ENCODE data around the gene EZR. TPM values are rescaled to one million over a fixed set of nuclear protein-coding genes. Genes with fewer than 3 reads are reported as not detected.

EZR gene
- total and polyA plus RNA-seq, 4 experiments from 2014 or later: 260 to 277 (median 266) TPM

GRCh38 chr6:158852312-158853071 is 33.3 kb upstream of the EZR start:
- Mint-ChIP-seq H3K36me3 (no peaks in the 10 kb centered on the region), H3K27me3 (no peaks in the 10 kb centered on the region), H3K4me3 (peak overlapping the region in 3 of 8 donors; percentile 9 to 25 (median 22)), H3K27ac (no peak overlapping the region), H3K9me3 (peaks cover 0 to 2% (median 0%) of the 10 kb centered on the region in 8 donors), H3K4me1 (peaks cover 27 to 36% (median 29%) of the 10 kb centered on the region in 4 donors)
- ChIA-PET POLR2A (ENCODE audit: partially characterized antibody) (interaction anchor here (1.0 to 9.6 kb wide), 11 partner anchors 16 to 194 kb away, joined by 3 to 544 read pairs (median 18); partner anchors contain the start of gene EZR), CTCF (ENCODE audit: partially characterized antibody) (interaction anchor here (1.0 to 5.1 kb wide), 2 partner anchors 9 to 16 kb away, joined by 3 to 58 read pairs; no protein-coding TSS in a partner anchor)
- H3K27ac ChIP-seq (ENCODE audit: low read depth, low read length): peak overlapping the region; percentile 91
- H3K9me3 ChIP-seq (ENCODE audit: control insufficient read depth in 1 of 2, low read length in 2 of 2): no peaks in the 10 kb centered on the region
- no peaks in the 10 kb centered on the region for H3K36me3 ChIP-seq (ENCODE audit: insufficient read depth, low read length)
- H3K4me1 ChIP-seq (ENCODE audit: insufficient read depth, low read length): peaks cover 74% of the 10 kb centered on the region
- H3K27me3 ChIP-seq (ENCODE audit: insufficient read depth, low read length): no peaks in the 10 kb centered on the region
- intact Hi-C loops (cut with micrococcal nuclease): loop anchor here (1.0 to 10.0 kb wide), 5 partner anchors 17 to 208 kb away; partner anchors contain the start of genes DYNLT1 and TAGAP
- H3K4me3 ChIP-seq (ENCODE audit: low read length in 2 of 2): peak overlapping the region; percentile 53 to 81
- DNase-seq: peak in 1 of 5 donors; percentile 47

GRCh38 chr6:158850807-158851115 is 31.6 kb upstream of the EZR start:
- peak overlapping the region; percentile 83 for H3K27ac ChIP-seq (ENCODE audit: low read depth, low read length)
- H3K9me3 Mint-ChIP-seq: peaks cover 0 to 2% (median 0%) of the 10 kb centered on the region in 8 donors
- POLR2A ChIA-PET (ENCODE audit: partially characterized antibody): interaction anchor here (1.5 to 9.6 kb wide), 4 partner anchors 18 to 47 kb away, joined by 4 to 544 read pairs (median 125); partner anchors contain the start of gene EZR
- H3K4me3 ChIP-seq (ENCODE audit: low read length in 2 of 2): no peak overlapping the region
- no peak for DNase-seq
- intact Hi-C loops (cut with micrococcal nuclease): loop anchor here (5.0 to 10.0 kb wide), 2 partner anchors 192 to 206 kb away; partner anchors contain the start of genes DYNLT1 and TAGAP
- H3K4me1 ChIP-seq (ENCODE audit: insufficient read depth, low read length): peaks cover 65% of the 10 kb centered on the region
- H3K36me3 Mint-ChIP-seq: no peaks in the 10 kb centered on the region
- peaks cover 22 to 29% (median 26%) of the 10 kb centered on the region in 4 donors for H3K4me1 Mint-ChIP-seq
- peak overlapping the region in 7 of 8 donors; percentile 4 to 83 (median 77) for H3K4me3 Mint-ChIP-seq
- H3K9me3 ChIP-seq (ENCODE audit: control insufficient read depth in 1 of 2, low read length in 2 of 2): no peaks in the 10 kb centered on the region
- H3K27me3 Mint-ChIP-seq: no peaks in the 10 kb centered on the region
- peak overlapping the region in 4 of 7 donors; percentile 99 to 100 (median 99) for H3K27ac Mint-ChIP-seq
- no peaks in the 10 kb centered on the region for H3K36me3 ChIP-seq (ENCODE audit: insufficient read depth, low read length)
- CTCF ChIA-PET (ENCODE audit: partially characterized antibody): interaction anchor here (5.1 kb wide), 1 partner anchor 18 kb away, joined by 58 read pairs; no protein-coding TSS in a partner anchor
- H3K27me3 ChIP-seq (ENCODE audit: insufficient read depth, low read length): no peaks in the 10 kb centered on the region

- Mint-ChIP-seq H3K4me1 (peaks cover 21 to 31% (median 27%) of the 10 kb centered on the region in 4 donors), H3K9me3 (peaks cover 0 to 2% (median 0%) of the 10 kb centered on the region in 8 donors), H3K27me3 (no peaks in the 10 kb centered on the region), H3K36me3 (no peaks in the 10 kb centered on the region), H3K27ac (peak overlapping the region in 4 of 7 donors; percentile 99 to 100 (median 99)), H3K4me3 (peak overlapping the region; percentile 52 to 83 (median 77))
- Histone ChIP-seq H3K4me3 (ENCODE audit: low read length in 2 of 2) (peak overlapping the region in 1 of 2 donors; percentile 18), H3K4me1 (ENCODE audit: insufficient read depth, low read length) (peaks cover 58% of the 10 kb centered on the region), H3K27me3 (ENCODE audit: insufficient read depth, low read length) (no peaks in the 10 kb centered on the region), H3K27ac (ENCODE audit: low read depth, low read length) (peak overlapping the region; percentile 83), H3K36me3 (ENCODE audit: insufficient read depth, low read length) (no peaks in the 10 kb centered on the region), H3K9me3 (ENCODE audit: control insufficient read depth in 1 of 2, low read length in 2 of 2) (no peaks in the 10 kb centered on the region)
- peak; percentile 76 to 90 (median 85) for DNase-seq
- ChIA-PET CTCF (ENCODE audit: partially characterized antibody) (no interaction called here), POLR2A (ENCODE audit: partially characterized antibody) (interaction anchor here (1.0 to 9.6 kb wide), 6 partner anchors 18 to 37 kb away, joined by 5 to 544 read pairs (median 40); partner anchors contain the start of gene EZR)
- intact Hi-C loops (cut with micrococcal nuclease): loop anchor here (5.0 to 10.0 kb wide), 2 partner anchors 192 to 205 kb away; partner anchors contain the start of genes DYNLT1 and TAGAP
Observed at GRCh38 chr6:158849899-158850806, 31.0 kb upstream of the EZR start.

GRCh38 chr6:158848490-158848895 is 29.3 kb upstream of the EZR start:
- Histone ChIP-seq H3K27ac (ENCODE audit: low read depth, low read length) (no peak overlapping the region), H3K27me3 (ENCODE audit: insufficient read depth, low read length) (no peaks in the 10 kb centered on the region), H3K9me3 (ENCODE audit: control insufficient read depth in 1 of 2, low read length in 2 of 2) (no peaks in the 10 kb centered on the region), H3K36me3 (ENCODE audit: insufficient read depth, low read length) (no peaks in the 10 kb centered on the region), H3K4me1 (ENCODE audit: insufficient read depth, low read length) (peaks cover 42% of the 10 kb centered on the region), H3K4me3 (ENCODE audit: low read length in 2 of 2) (no peak overlapping the region)
- Mint-ChIP-seq H3K27me3 (no peaks in the 10 kb centered on the region), H3K4me3 (no peak overlapping the region), H3K4me1 (peaks cover 20 to 30% (median 23%) of the 10 kb centered on the region in 4 donors), H3K9me3 (peaks cover 0 to 2% (median 0%) of the 10 kb centered on the region in 8 donors), H3K36me3 (no peaks in the 10 kb centered on the region), H3K27ac (peak overlapping the region in 4 of 7 donors; percentile 36 to 100 (median 99))
- ChIA-PET CTCF (ENCODE audit: partially characterized antibody) (no interaction called here), POLR2A (ENCODE audit: partially characterized antibody) (no interaction called here)
- no peak for DNase-seq
- intact Hi-C loops (cut with micrococcal nuclease): no loop called here

GRCh38 chr6:158847786-158848185 is 28.6 kb upstream of the EZR start:
- no peak overlapping the region for H3K27ac ChIP-seq (ENCODE audit: low read depth, low read length)
- H3K36me3 ChIP-seq (ENCODE audit: insufficient read depth, low read length): no peaks in the 10 kb centered on the region
- Mint-ChIP-seq H3K27ac (peak overlapping the region in 6 of 7 donors; percentile 22 to 77 (median 68)), H3K27me3 (no peaks in the 10 kb centered on the region), H3K4me3 (no peak overlapping the region), H3K4me1 (peaks cover 20 to 30% (median 23%) of the 10 kb centered on the region in 4 donors), H3K36me3 (no peaks in the 10 kb centered on the region), H3K9me3 (peaks cover 0 to 2% (median 0%) of the 10 kb centered on the region in 8 donors)
- H3K9me3 ChIP-seq (ENCODE audit: control insufficient read depth in 1 of 2, low read length in 2 of 2): no peaks in the 10 kb centered on the region
- ChIA-PET CTCF (ENCODE audit: partially characterized antibody) (no interaction called here), POLR2A (ENCODE audit: partially characterized antibody) (no interaction called here)
- intact Hi-C loops (cut with micrococcal nuclease): no loop called here
- H3K27me3 ChIP-seq (ENCODE audit: insufficient read depth, low read length): no peaks in the 10 kb centered on the region
- no peak for DNase-seq
- peaks cover 35% of the 10 kb centered on the region for H3K4me1 ChIP-seq (ENCODE audit: insufficient read depth, low read length)
- no peak overlapping the region for H3K4me3 ChIP-seq (ENCODE audit: low read length in 2 of 2)

GRCh38 chr6:158847012-158847529 is 27.9 kb upstream of the EZR start:
- peaks cover 0 to 3% (median 0%) of the 10 kb centered on the region in 8 donors for H3K9me3 Mint-ChIP-seq
- H3K36me3 Mint-ChIP-seq: no peaks in the 10 kb centered on the region
- peak overlapping the region in 4 of 7 donors; percentile 63 to 75 (median 68) for H3K27ac Mint-ChIP-seq
- ChIA-PET POLR2A (ENCODE audit: partially characterized antibody) (interaction anchor here (2.0 to 3.2 kb wide), 3 partner anchors 7 to 28 kb away, joined by 7 to 12 read pairs (median 11); partner anchors contain the start of gene EZR), CTCF (ENCODE audit: partially characterized antibody) (no interaction called here)
- Histone ChIP-seq H3K4me1 (ENCODE audit: insufficient read depth, low read length) (peaks cover 28% of the 10 kb centered on the region), H3K36me3 (ENCODE audit: insufficient read depth, low read length) (no peaks in the 10 kb centered on the region), H3K9me3 (ENCODE audit: control insufficient read depth in 1 of 2, low read length in 2 of 2) (no peaks in the 10 kb centered on the region), H3K27ac (ENCODE audit: low read depth, low read length) (no peak overlapping the region), H3K4me3 (ENCODE audit: low read length in 2 of 2) (no peak overlapping the region), H3K27me3 (ENCODE audit: insufficient read depth, low read length) (no peaks in the 10 kb centered on the region)
- H3K4me1 Mint-ChIP-seq: peaks cover 19 to 30% (median 22%) of the 10 kb centered on the region in 4 donors
- H3K27me3 Mint-ChIP-seq: no peaks in the 10 kb centered on the region
- H3K4me3 Mint-ChIP-seq: no peak overlapping the region
- intact Hi-C loops (cut with micrococcal nuclease): no loop called here
- DNase-seq: no peak
